ENCODE results near the gene FGF4. TPM values are rescaled to one million over a fixed set of nuclear protein-coding genes. Genes with fewer than 3 reads are reported as not detected.

FGF4 gene, protein sequence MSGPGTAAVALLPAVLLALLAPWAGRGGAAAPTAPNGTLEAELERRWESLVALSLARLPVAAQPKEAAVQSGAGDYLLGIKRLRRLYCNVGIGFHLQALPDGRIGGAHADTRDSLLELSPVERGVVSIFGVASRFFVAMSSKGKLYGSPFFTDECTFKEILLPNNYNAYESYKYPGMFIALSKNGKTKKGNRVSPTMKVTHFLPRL
- total RNA-seq (2014; rRNA removed; shearing (Covaris generic); ENCODE audit: low replicate concordance) = not detected in 2 replicates

DNA sequence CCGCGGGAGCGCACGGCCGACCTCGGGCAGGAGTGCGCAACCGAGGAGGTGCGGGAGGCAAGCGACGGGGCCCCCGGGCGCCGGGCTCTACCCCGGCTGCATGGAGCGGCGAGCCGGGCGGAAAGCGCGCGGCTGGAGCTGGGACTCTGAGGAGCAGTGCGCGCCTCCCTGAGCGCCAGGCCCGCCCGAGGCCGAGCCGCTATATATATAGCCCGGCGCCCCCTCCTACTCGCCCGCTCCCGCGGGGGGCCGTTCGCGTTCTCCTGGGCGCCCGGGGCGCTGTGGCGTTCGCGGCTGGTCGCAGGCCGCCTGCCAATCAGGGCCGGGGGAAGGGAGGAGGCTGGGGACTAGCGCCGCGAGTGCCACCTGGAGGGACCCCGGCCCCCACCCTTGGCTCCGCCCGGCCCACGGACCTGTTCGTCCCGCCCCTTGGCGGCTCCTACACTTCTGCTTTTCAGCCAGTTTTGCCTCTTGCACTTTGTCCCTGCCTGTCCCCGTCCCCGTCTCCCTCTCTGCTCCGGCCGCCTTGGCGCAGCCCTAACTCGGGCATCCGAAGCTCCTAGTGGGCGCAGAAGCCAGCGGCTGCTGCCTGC, at the start of gene FGF4:
Gene FGF4, minus strand, starts transcription at position 179 of the 593 bp plus-strand sequence. CDS start 257 bp downstream, outside the sequence.
- H3K27me3 ChIP-seq = peaks cover 54% of the 10 kb centered on the region
- DNase-seq = no peak
- no peak within 1 kb of the TSS for H3K4me3 ChIP-seq
- H3K36me3 ChIP-seq = no peaks in the 10 kb centered on the region
- H3K9me3 ChIP-seq = no peaks in the 10 kb centered on the region

- Histone ChIP-seq H3K36me3 (no peaks in the 10 kb centered on the region), H3K27me3 (peaks cover 10% of the 10 kb centered on the region), H3K9me3 (no peaks in the 10 kb centered on the region), H3K4me3 (no peak overlapping the region)
- no peak for DNase-seq
Measured at GRCh38 chr11:69823641-69824265, 48.6 kb upstream of the FGF4 start.

DNA sequence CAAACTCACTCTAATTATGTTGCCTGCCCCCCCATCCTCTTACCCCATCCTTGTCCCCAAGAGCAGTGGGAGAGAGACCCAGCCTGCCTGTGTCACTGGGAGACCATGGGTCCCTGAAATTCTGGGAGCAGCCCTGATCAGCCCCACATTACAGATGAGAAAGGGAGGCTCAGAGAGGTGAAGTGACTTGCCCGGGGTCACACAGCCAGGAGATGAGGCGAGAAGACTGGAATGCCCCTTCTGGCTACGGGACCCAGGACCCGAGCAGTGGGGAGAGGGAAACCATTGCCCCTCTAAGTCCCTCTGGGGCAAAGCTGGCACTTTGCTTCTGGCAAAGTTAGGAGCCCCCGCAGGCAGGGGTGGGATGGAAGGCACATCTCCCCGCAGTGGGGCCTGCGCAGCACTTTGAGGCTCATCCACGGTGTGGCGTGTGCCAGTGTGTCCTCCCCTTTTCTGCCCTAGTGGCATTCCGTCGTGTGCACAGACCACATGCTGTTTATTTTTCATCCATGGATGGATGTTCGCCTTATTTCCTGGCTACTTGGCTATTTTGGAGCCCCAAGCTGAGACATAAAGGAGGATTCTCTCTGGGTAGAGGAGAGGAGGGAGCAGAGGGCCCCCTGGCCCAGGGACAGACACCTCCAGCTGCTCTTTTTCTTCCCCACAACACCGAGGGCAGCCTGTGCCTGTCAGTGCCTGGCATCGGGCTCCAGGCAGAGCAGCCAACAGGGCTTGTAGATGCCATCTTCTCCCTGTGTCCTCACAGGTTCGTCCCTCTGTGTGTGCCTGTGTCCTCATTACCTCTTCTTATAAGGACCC, 47.7 kb upstream of the FGF4 start:
- Histone ChIP-seq H3K36me3 (no peaks in the 10 kb centered on the region), H3K27me3 (peaks cover 17% of the 10 kb centered on the region)
- DNase-seq = no peak

DNA sequence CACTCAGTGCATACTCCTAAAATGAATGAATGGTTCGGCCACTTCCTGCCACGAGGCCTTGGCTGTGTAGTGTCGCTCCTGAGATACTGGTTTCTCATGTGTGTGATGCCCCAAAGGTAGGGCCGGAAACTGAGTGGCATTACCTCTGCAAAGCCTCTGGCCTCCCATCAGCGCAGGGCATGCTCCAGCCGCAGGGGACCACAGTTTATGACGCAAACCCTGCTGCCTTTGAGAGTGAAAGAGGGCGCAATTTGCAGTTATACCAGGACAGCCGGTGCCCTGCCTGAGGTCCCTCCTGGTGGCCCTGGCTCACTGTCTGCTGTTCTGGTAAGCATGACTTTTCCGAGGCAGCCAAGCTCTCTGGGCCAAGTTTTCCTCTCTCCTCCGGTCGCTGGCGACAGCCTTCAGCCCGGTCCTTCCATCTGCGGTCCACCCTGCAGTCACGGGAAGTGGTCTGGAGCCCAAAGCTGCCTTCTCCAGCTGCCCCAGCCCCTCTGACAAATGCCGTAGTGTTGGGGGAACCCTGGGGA, 46.4 kb upstream of the FGF4 start:
- DNase-seq = no peak
- H3K9me3 ChIP-seq = no peaks in the 10 kb centered on the region
- no peaks in the 10 kb centered on the region for H3K36me3 ChIP-seq
- no peak overlapping the region for H3K4me3 ChIP-seq
- peaks cover 30% of the 10 kb centered on the region for H3K27me3 ChIP-seq

More for the DNA sequence above, 47.7 kb upstream of the FGF4 start:
- no peak overlapping the region for H3K4me3 ChIP-seq
- no peaks in the 10 kb centered on the region for H3K9me3 ChIP-seq

GRCh38 chr11:69820441-69820840, 45.3 kb upstream of the FGF4 start:
- DNase-seq = no peak
- peaks cover 42% of the 10 kb centered on the region for H3K27me3 ChIP-seq
- H3K9me3 ChIP-seq = no peaks in the 10 kb centered on the region
- H3K36me3 ChIP-seq = no peaks in the 10 kb centered on the region
- no peak overlapping the region for H3K4me3 ChIP-seq

DNA sequence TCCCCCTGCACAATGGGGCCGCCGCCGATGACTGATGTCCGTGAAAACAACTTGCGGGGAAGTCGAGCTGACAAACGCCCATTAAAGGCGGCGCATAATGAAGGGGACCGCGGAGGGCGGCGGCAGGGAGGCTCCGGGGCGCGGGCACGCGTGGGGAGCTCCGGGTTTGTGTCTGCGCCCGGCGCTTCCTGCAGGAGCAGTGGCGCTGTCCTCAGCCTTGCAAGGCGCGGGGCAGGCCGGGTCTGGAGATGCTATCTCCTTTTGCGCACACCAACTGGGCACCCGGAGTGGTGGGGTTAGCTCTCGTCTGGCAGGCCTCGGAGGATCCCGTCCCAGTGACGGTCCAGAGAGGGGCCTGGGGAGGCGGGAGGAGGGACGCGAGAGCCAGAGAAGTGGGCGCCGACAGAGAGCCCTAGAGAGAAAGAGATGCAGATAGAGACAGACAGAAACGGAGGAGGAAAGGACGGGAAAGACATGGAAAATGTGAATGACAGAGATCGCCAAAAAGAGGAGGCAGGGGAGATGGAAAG, 44.5 kb upstream of the FGF4 start:
- peaks cover 44% of the 10 kb centered on the region for H3K27me3 ChIP-seq
- H3K9me3 ChIP-seq = no peaks in the 10 kb centered on the region
- H3K4me3 ChIP-seq = no peak overlapping the region
- no peak for DNase-seq
- H3K36me3 ChIP-seq = no peaks in the 10 kb centered on the region

DNA sequence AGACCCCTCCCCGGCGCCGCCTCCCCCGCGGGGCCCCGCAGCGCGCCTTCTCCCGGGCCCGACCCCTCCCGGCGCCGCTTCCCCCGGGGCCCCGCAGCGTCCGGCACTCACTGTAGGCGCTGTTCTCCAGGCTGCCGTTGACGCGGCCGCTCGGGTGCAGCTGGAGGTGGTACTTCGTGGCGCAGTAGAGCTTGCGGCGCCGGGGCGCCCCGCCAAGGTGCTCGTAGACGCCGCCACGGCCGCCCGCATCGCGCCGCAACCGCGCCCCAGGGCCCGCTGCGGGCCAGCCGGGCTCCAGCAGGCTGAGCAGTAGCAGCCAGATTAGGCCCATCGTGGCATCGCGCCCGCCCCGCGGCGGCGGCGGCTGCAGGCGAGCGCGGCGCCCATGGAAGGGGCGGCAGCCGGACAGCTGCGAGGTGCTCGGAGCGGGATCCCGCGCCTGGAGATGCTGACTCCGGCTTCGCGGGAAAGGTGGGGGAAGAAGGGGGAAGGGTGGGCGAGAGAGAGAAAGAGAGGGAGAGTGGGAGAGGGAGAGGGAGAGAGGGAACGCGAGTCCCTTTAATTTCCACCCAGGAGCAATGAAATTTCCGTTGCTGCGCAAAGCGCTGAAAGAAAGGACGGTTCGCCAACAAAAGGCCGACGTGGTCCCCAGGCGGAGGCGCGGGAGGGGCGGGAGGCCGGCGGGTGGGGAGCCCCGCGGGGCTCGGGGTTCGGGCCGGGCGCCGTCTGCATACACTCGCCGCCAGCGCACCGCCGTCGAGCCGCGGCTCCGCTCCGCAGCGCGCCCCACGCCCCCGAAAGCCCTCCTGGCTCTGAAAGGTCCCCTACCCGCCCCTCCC, 43.7 kb upstream of the FGF4 start, which contains the start of gene FGF3:
Gene FGF3, minus strand, starts transcription at position 814 of the 839 bp plus-strand sequence. Its CDS starts 483 bp downstream, at position 331.
- peak; percentile 28 for DNase-seq
- Histone ChIP-seq H3K4me3 (no peak within 1 kb of the TSS), H3K9me3 (no peaks in the 10 kb centered on the region), H3K27me3 (peaks cover 44% of the 10 kb centered on the region), H3K36me3 (no peaks in the 10 kb centered on the region)

DNA sequence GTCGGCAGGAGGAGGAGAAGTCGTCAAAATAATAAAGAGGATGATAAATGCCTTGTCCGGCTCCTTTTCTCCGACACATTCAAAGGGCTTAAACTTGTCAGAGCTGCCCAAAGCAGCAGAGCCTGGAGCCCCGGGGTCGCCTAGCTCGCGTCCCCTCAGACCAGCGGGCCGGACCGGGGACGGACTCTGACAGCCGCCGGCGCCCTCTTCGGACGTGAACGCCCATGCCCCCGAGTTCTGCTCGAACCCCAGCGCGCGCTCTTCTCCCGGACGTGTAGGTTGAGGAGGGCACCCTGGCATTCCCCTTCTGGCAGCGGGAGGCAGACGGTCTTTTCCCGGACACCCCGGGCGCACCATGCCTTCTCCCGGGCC, 43.1 kb upstream of the FGF4 start:
- H3K9me3 ChIP-seq = no peaks in the 10 kb centered on the region
- no peaks in the 10 kb centered on the region for H3K36me3 ChIP-seq
- H3K4me3 ChIP-seq = no peak overlapping the region
- no peak for DNase-seq
- peaks cover 44% of the 10 kb centered on the region for H3K27me3 ChIP-seq

- H3K4me3 ChIP-seq = no peak overlapping the region
- peak; percentile 9 for DNase-seq
- peaks cover 44% of the 10 kb centered on the region for H3K27me3 ChIP-seq
- H3K36me3 ChIP-seq = no peaks in the 10 kb centered on the region
- no peaks in the 10 kb centered on the region for H3K9me3 ChIP-seq
Measured at GRCh38 chr11:69817265-69818230, 42.4 kb upstream of the FGF4 start.

GRCh38 chr11:69816671-69817070, 41.5 kb upstream of the FGF4 start:
- Histone ChIP-seq H3K27me3 (peaks cover 44% of the 10 kb centered on the region), H3K36me3 (no peaks in the 10 kb centered on the region), H3K4me3 (no peak overlapping the region), H3K9me3 (no peaks in the 10 kb centered on the region)
- DNase-seq = no peak

- no peak overlapping the region for H3K4me3 ChIP-seq
- no peaks in the 10 kb centered on the region for H3K36me3 ChIP-seq
- peaks cover 44% of the 10 kb centered on the region for H3K27me3 ChIP-seq
- no peaks in the 10 kb centered on the region for H3K9me3 ChIP-seq
- no peak for DNase-seq
Measured at GRCh38 chr11:69815973-69816372, 40.8 kb upstream of the FGF4 start.

GRCh38 chr11:69814902-69815301, 39.8 kb upstream of the FGF4 start:
- H3K27me3 ChIP-seq = peaks cover 40% of the 10 kb centered on the region
- H3K9me3 ChIP-seq = no peaks in the 10 kb centered on the region
- no peaks in the 10 kb centered on the region for H3K36me3 ChIP-seq
- no peak overlapping the region for H3K4me3 ChIP-seq
- no peak for DNase-seq

GRCh38 chr11:69814411-69814810, 39.3 kb upstream of the FGF4 start:
- no peak overlapping the region for H3K4me3 ChIP-seq
- DNase-seq = no peak
- H3K27me3 ChIP-seq = peaks cover 35% of the 10 kb centered on the region
- H3K9me3 ChIP-seq = no peaks in the 10 kb centered on the region
- H3K36me3 ChIP-seq = no peaks in the 10 kb centered on the region

- H3K27me3 ChIP-seq = peaks cover 34% of the 10 kb centered on the region
- DNase-seq = no peak
Measured at GRCh38 chr11:69813839-69814238, 38.7 kb upstream of the FGF4 start.

DNA sequence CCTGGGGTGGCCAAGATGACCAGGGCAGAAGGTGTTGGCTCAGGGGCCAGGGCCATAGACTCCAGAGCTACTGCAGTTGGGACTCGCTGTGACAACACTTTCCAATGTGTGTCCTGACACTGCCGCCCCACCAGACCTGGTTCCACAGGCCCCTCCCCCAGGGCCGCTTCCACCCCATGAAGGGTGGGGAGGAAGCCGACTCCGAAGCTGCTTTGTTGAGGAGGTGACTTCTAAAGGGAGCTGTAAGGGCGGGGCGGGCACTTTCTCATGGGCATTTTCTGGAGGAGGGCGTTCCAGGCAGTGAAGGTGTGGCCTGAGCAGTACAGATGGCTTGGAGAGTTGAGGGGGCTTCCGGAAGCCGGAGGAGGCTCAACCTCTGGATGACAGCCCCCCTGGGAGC, 37.8 kb upstream of the FGF4 start:
- no peak for DNase-seq
- Histone ChIP-seq H3K4me3 (no peak overlapping the region), H3K27me3 (peaks cover 27% of the 10 kb centered on the region), H3K36me3 (no peaks in the 10 kb centered on the region), H3K9me3 (no peaks in the 10 kb centered on the region)

More at GRCh38 chr11:69813839-69814238, 38.7 kb upstream of the FGF4 start:
- Histone ChIP-seq H3K9me3 (no peaks in the 10 kb centered on the region), H3K36me3 (no peaks in the 10 kb centered on the region), H3K4me3 (no peak overlapping the region)
